HG03575 (cell line): ENCODE results near the gene SAYSD1.

Source experiments
- ATAC-seq: cut with Tn5 transposase; IDR thresholded peaks from one replicate; pipeline ENCODE4 v1.9.1; 2021; ENCODE audit not compliant: unreplicated experiment, insufficient number of reproducible peaks, low FRiP score; ENCODE audit errors: extremely low read depth

SAYSD1 gene

DNA sequence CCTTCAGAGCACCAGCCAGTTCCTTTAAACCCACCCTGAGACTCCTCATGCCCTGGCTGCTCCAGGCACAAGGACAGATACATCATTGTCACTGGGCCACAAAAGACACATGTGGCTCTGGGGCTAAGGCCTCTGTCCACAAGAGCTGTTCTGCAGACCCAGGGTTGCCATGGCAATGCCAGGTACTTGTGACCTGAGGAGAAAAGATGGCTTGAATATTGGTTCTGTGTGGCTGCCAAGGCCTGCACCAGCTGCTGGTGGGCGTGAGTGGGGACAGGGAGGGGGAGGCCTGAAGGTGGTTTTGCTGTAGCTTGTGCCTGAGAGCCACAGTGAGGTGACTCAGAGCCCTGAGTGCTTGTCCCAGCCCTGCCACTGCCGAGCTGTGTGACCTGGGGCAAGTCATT is 31.8 kb downstream of the SAYSD1 start:
- no peak for ATAC-seq

- no peak for ATAC-seq
Measured at GRCh38 chr6:39082310-39082709, 32.7 kb downstream of the SAYSD1 start.

GRCh38 chr6:39080246-39080875 is 34.6 kb downstream of the SAYSD1 start:
- no peak for ATAC-seq

GRCh38 chr6:39079197-39080125 is 35.5 kb downstream of the SAYSD1 start:
- ATAC-seq = no peak

- ATAC-seq = no peak
Measured at GRCh38 chr6:39078695-39079094, 36.3 kb downstream of the SAYSD1 start.

DNA sequence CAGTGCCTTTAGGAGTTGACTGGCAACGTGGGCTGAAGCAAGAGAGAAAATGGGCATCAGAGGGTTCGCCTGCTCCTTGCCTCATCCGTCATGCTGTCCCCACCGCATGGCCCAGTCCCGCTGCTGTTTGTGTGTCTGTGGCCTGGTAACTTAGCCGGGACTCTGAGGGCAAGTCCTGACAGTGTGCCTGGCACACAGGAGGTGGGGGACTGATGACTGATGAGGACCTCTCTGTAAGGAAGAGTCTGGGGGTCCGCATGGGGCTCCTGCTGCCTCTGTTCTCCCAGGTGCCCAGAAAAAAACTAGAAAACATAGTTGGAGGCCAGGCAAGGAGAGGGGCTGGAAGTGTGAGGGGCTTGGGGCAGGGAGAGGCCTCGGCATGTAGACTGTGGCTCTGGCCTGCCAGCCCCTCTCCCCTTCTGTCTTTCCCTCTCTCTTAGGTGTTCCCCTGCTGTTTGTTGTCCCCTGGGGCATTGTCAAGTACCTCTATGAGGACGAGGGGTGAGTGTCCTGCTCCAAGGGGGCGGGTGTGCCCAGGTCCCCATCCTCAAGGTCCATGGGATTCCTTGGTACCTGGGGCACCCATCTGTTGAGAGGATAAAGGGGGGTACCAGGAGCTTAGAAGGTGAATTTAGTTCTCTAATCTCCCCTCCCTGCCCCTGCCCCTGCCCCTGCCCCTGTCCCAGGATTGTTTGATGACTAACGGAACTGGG is 36.9 kb downstream of the SAYSD1 start:
- no peak for ATAC-seq

DNA sequence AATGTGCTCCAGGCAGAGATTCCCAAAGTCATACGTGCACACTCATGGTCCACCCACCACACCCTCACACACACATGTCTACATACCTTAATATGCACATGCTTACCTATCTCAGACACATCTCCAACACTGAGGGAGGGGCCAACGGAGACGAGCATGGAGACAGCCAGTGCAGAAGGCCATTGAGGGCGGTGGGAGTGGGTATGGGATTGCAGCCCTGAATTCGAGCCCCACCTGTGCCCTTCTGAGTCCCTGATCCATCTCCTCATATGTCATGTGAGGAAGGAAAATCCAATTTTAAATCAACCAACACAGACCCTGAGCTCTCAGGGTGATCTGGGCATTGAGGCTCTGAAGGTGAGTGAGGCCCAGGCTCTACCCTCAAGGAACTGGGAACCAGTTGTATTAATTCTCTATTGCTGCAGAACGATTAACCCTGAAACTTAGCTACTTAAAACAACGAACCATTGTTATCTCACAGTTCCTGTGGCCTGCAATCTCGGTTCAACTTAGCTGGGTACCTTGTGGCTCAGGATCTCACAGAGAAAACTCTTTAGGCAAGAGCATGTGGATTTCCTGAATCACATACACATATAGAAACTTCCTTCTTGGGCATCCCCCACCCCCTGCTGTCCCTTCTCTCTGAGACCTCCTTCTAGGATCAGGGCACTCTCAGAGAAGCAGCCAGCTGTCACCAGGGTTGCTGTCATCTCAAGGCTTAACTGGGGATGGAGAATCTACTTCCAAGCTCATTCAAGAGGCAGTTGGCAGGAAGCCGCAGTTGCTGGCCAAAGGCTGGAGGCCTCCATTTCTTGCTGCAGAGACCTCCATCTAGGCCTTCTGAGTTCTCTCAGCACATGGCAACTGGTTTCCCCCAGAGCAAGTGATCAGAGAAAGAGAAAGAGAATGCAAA is 38.1 kb downstream of the SAYSD1 start:
- no peak for ATAC-seq

GRCh38 chr6:39075807-39076622 is 39.0 kb downstream of the SAYSD1 start:
- no peak for ATAC-seq

GRCh38 chr6:39075010-39075686 is 39.8 kb downstream of the SAYSD1 start:
- ATAC-seq = no peak

DNA sequence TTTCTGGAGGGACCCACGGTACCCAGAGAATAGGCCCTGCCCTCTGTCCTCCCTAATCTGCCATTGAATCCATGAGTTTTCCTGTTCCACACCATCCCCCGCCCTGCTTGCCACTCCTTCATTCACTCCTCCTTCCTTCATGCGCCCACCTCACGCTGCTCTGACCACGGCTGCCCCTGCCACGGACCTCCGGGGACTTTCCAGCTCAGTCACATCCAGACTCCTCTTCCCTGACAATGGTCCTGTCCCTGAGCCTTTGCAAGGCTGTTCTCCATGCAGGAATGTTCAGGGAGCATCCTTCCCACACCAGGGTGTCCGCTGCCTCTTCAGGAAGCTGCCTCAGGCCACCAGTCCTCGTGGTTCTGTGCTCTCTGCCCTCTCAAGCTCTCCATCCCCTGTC is 40.5 kb downstream of the SAYSD1 start:
- no peak for ATAC-seq

DNA sequence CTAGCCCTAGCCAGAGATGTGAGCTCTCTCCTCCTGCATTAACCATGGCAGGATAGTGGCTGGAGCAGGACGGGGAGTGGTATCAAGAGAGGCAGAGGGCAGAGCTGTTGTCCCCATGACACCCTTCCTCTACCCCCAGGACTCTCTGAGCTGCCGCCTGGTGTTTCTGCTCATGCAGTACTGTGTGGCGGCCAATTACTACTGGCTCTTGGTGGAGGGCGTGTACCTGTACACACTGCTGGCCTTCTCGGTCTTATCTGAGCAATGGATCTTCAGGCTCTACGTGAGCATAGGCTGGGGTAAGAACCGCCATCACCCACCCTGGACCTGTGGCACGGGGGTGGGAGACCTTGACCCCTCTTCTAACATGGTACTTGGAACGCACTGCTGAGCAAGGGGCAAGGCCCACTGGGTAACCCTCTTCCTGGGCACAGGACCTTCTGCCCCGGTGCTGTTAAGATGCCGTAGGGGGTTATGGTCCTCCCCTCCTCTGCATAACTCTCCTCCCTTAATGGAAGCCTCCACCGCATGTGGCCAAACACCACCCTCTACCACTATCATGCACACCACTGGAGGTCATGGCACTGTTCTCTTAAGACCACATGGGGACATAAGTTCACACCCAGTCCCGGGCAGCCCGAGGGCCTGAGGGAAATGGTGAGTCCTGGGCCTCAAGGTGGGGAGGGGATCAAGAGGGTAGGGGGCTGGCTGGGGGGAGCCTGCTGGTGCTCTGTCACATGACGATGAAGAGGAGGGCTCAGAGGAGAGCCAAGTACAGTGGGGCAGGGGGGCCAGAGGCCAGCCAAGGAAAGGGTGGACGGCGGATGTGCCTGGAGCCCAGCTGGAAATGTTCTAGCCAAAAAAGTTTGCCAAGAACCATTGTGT is 41.3 kb downstream of the SAYSD1 start:
- ATAC-seq = no peak

- ATAC-seq = no peak
Measured at GRCh38 chr6:39072830-39073229, 42.2 kb downstream of the SAYSD1 start.

DNA sequence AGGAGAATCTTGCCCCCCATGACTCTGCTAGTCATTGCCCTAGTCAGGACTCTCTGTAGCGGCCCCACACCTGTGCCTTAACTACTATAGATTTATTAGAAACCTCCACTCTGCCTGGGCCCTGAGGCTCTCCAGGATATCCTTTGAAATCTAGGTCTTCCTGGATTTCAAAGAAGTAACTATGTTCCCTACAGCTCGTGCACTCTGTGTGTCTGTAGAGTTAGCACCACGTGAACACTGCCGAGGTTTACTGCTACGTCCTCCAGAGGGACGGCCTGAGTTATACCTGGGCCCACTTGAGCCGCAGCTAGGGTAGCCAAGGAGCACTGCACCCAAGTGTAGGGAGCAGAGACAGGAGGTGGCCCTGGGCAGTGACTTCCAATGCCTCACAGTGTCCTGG is 46.6 kb downstream of the SAYSD1 start:
- ATAC-seq = no peak

DNA sequence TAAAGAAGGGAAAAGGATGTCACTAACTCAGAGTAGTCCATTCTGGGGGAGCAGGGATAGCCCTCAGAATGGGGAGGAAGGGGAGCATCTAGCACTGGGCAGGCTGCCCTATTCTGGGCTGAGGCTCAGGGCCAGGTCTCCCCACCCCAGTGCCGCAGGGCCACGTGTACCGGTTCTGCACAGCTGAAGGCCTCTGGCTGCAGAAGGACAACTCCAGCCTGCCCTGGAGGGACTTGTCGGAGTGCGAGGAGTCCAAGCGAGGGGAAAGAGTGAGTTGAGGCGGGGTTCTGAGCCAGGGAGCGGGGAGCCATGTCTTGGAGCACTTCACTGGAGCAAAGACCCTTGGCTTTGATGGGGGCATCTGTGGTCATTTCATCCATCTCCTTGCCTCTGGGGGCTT is 49.4 kb downstream of the SAYSD1 start:
- ATAC-seq = no peak

- ATAC-seq = no peak
Measured at GRCh38 chr6:39063526-39063925, 51.5 kb downstream of the SAYSD1 start.

- ATAC-seq = no peak
Measured at GRCh38 chr6:39062014-39062740, 52.8 kb downstream of the SAYSD1 start.
